H54 (cell line): ENCODE results near the gene ARL5B.

ENCODE experiments used
- DNase-seq: peaks from one replicate; pipeline ENCODE4 v3.0.0; 2011; ENCODE audit warnings: low spot score, mixed read lengths; ENCODE audit not compliant: insufficient read length
- FAIRE-seq: peaks from 3 replicates; lab custom pipeline; 2011; peaks lifted over from hg19 to GRCh38; lab: Jason Lieb, UNC
- POLR2A ChIP-seq: IDR thresholded peaks from 2 replicates; pipeline ENCODE4 v1.6.1; 2011; ENCODE audit warnings: low read depth, mild to moderate bottlenecking, low read length

ARL5B gene

GRCh38 chr10:18668026-18668425, 8.8 kb downstream of the ARL5B start:
- no peak for TF ChIP-seq POLR2A
- DNase-seq (no peak), FAIRE-seq (no peak)

- TF ChIP-seq POLR2A, result no peak
- no peak for DNase-seq
- no peak for FAIRE-seq
Measured at GRCh38 chr10:18675086-18675801, 16.0 kb downstream of the ARL5B start.

- no peak for FAIRE-seq
Measured at GRCh38 chr10:18680754-18681153, 21.5 kb downstream of the ARL5B start.

GRCh38 chr10:18681366-18681765, 22.1 kb downstream of the ARL5B start:
- no peak for DNase-seq
- no peak for FAIRE-seq

More at GRCh38 chr10:18680754-18681153, 21.5 kb downstream of the ARL5B start:
- no peak for DNase-seq
- TF ChIP-seq POLR2A, result no peak

GRCh38 chr10:18681971-18682411, 22.8 kb downstream of the ARL5B start:
- DNase-seq, result no peak
- TF ChIP-seq POLR2A, result no peak
- peak; percentile 6 for FAIRE-seq

More at GRCh38 chr10:18681366-18681765, 22.1 kb downstream of the ARL5B start:
- TF ChIP-seq POLR2A, result no peak

GRCh38 chr10:18683427-18683826, 24.2 kb downstream of the ARL5B start:
- TF ChIP-seq POLR2A, result no peak
- DNase-seq (no peak), FAIRE-seq (peak; percentile 84)

- FAIRE-seq (no peak), DNase-seq (no peak)
- TF ChIP-seq POLR2A, result no peak
Measured at GRCh38 chr10:18684416-18684815, 25.2 kb downstream of the ARL5B start.

- DNase-seq, result no peak
- TF ChIP-seq POLR2A, result no peak
- FAIRE-seq, result no peak
Measured at GRCh38 chr10:18684953-18685352, 25.7 kb downstream of the ARL5B start.

GRCh38 chr10:18685555-18685954, 26.3 kb downstream of the ARL5B start:
- FAIRE-seq (no peak), DNase-seq (no peak)
- TF ChIP-seq POLR2A, result no peak

GRCh38 chr10:18687195-18687594, 28.0 kb downstream of the ARL5B start:
- TF ChIP-seq POLR2A, result no peak
- DNase-seq, result no peak
- FAIRE-seq, result no peak

- DNase-seq, result no peak
- no peak for FAIRE-seq
- no peak for TF ChIP-seq POLR2A
Measured at GRCh38 chr10:18687706-18688105, 28.5 kb downstream of the ARL5B start.

- FAIRE-seq (no peak), DNase-seq (no peak)
- TF ChIP-seq POLR2A, result no peak
Measured at GRCh38 chr10:18689498-18689897, 30.3 kb downstream of the ARL5B start.

GRCh38 chr10:18690541-18690940, 31.3 kb downstream of the ARL5B start:
- no peak for DNase-seq
- FAIRE-seq, result no peak
- no peak for TF ChIP-seq POLR2A

- no peak for FAIRE-seq
- DNase-seq, result no peak
Measured at GRCh38 chr10:18699849-18700840, 40.9 kb downstream of the ARL5B start.

GRCh38 chr10:18703521-18703920, 44.3 kb downstream of the ARL5B start:
- DNase-seq, result no peak
- TF ChIP-seq POLR2A, result no peak
- no peak for FAIRE-seq

More at GRCh38 chr10:18699849-18700840, 40.9 kb downstream of the ARL5B start:
- TF ChIP-seq POLR2A, result no peak
